ENCODE data around the gene PPIC. TPM values are rescaled to one million over a fixed set of nuclear protein-coding genes. Genes with fewer than 3 reads are reported as not detected.
"Not testable (repeated sequence)": the region's sequence is repeated elsewhere in the genome, so short reads cannot be mapped to it uniquely, and the experiment has no call there.

The PPIC gene
- polyA plus RNA-seq, 3 donors from 2014 or later: not detected

DNA sequence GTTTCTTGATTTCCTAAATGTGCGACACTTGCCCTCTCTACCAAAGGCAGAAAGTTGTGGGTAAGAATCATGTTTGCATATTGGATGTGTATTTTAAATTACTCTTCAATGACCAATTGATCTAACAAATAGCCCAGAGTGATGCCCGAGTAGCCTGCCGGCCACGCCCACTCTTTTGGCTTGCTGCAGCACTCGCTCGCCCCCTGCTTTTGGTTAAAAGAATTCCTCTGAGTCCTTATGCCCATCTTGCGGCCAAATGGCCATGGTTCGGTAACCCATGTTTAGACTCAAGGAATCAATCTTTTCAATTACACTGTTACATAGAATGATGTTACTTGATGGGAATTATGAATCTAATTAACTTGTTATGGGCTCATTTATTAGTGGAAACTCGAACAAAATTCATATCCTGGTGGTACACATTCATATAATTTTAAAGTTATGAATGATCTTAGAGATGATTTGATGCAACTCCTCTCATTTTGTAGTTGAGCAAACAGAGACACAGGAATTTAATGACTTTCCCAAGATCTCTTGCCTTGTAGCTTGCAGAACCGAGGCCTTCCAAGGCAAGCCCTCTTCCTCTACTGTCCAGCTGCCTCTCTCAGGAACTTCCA, 36.5 kb downstream of the PPIC start:
- H3K9me3 Mint-ChIP-seq: no peaks in the 10 kb centered on the region
- H3K4me3 Mint-ChIP-seq: no peak overlapping the region
- H3K27ac Mint-ChIP-seq: no peak overlapping the region
- H3K4me1 Mint-ChIP-seq: no peaks in the 10 kb centered on the region
- H3K27me3 Mint-ChIP-seq (ENCODE audit: low read depth in 3 of 3): peaks cover 0 to 3% (median 0%) of the 10 kb centered on the region in 3 donors
- H3K36me3 Mint-ChIP-seq: peaks cover 0 to 7% (median 3%) of the 10 kb centered on the region in 3 donors
- peak; percentile 2 to 37 (median 36) for DNase-seq

DNA sequence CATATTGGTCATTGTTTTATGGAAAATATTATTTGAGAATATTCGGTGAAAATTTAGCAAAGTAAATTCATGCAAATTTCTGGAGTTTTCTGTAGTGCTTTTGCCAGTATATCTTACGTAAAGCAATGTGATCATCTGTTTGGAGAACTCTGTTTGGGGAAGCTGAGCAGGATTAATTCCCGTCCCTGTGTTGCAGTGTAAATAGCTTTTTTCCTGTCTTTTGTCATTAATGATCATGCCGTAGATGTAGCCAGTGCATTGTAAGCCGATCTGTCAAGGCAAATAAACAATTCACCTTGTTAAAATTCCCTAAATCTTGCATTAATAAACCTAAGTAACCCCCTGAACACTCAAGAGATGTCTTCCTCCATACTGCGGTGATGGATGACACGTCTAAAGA, 39.2 kb downstream of the PPIC start:
- H3K27me3 Mint-ChIP-seq (ENCODE audit: low read depth in 3 of 3): peaks cover 0 to 2% (median 1%) of the 10 kb centered on the region in 3 donors
- DNase-seq: no peak
- H3K4me3 Mint-ChIP-seq: no peak overlapping the region
- H3K36me3 Mint-ChIP-seq: no peaks in the 10 kb centered on the region
- H3K4me1 Mint-ChIP-seq: no peaks in the 10 kb centered on the region
- H3K9me3 Mint-ChIP-seq: no peaks in the 10 kb centered on the region
- H3K27ac Mint-ChIP-seq: no peak overlapping the region

DNA sequence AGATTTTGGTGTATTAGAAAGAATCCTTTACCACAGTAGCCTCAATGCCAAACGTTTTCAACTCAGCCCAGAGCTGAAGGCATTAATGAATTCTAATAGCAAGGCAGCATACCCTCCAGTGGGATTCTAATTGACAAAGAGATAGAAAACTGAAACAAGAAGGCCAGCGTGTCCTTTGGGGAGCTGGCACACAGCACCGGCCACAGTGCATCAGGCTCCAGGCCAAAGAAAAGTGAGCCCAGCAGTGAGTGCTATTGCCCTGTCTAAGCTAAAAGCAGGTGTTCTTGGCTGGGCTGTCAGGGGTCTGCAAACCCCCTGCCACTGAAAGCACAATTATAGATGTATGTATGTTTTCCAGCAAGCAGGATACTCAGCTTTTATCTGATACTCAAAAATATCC, 40.4 kb downstream of the PPIC start:
- Mint-ChIP-seq H3K9me3 (no peaks in the 10 kb centered on the region), H3K36me3 (no peaks in the 10 kb centered on the region), H3K27ac (no peak overlapping the region), H3K4me1 (no peaks in the 10 kb centered on the region), H3K27me3 (ENCODE audit: low read depth in 3 of 3) (peaks cover 0 to 1% (median 0%) of the 10 kb centered on the region in 3 donors), H3K4me3 (no peak overlapping the region)
- no peak for DNase-seq

DNA sequence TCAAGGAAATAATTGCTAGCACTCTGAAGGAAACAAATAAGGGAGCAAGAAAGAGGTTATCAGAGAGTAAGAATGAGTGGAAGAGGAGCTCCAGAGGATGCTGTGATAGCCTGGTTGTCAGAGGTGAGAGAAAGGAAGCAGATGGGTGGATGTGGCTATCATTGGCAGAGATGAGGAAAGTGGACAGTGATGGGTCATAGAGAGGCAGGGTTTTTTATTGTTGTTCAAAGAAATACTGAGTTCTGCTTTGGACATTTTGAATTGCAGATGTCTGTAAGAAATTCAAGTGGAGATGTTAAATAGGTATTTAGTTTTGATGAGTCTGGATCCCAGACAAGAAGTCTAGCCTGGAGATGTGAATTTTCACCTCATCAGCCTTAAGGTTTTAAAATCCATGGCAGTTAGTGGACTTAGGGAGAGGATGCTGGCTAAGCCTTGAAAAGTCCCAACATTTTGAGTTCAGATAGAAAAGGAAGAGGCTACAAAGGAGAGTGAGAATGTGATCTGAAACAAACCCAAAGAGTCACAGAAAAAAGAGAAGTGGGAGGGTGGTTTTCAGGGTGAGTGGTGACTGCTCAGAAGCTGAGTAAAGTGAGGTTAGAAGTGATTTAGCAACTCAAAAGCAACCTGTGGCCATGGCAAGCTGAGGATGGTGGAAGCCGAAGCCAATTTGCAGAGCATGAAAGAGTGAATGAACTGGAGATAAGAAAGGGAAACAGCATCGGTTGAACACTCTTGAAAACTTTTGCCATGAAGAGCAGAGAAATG, 50.4 kb downstream of the PPIC start:
- H3K27ac Mint-ChIP-seq: no peak overlapping the region
- no peak for DNase-seq
- H3K36me3 Mint-ChIP-seq: peaks cover 0 to 3% (median 0%) of the 10 kb centered on the region in 3 donors
- H3K4me1 Mint-ChIP-seq: no peaks in the 10 kb centered on the region
- H3K9me3 Mint-ChIP-seq: peaks cover 0 to 3% (median 0%) of the 10 kb centered on the region in 6 donors
- no peak overlapping the region for H3K4me3 Mint-ChIP-seq
- peaks cover 0 to 5% (median 1%) of the 10 kb centered on the region in 3 donors for H3K27me3 Mint-ChIP-seq (ENCODE audit: low read depth in 3 of 3)

DNA sequence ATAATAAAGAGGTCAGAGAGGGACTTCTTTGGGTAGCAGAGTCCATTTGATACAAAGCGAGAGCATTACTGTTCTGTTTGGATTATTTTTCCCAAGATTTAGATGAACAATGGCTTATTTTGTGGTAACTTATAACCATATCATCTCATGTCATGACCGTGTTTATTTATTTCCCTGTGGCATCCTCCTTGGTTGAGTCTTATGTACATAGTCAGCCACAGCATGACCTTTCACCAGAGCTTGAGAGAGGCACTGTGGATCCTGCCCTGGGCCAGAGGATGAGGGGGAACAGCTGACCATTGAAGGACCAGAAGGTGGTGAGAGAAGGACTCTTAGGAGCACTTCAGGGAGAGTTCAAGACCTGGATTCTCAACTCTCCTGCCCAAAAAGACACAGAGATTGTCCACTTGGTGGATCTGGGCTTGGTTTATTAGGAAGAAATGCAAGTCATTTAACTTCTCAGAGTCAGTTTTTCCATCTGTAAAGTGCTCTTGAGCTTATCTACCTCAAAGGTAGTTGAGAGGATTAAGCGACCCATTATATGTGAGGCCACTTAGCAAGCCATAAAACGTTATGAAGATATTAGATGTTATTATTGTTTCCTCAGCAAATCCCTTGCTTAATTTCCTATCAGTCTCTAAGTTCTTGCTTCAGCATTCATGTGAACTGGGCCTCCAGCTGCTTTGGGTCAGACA, 51.4 kb downstream of the PPIC start:
- H3K36me3 Mint-ChIP-seq: peaks cover 0 to 3% (median 0%) of the 10 kb centered on the region in 3 donors
- H3K4me1 Mint-ChIP-seq: no peaks in the 10 kb centered on the region
- peaks cover 0 to 5% (median 1%) of the 10 kb centered on the region in 3 donors for H3K27me3 Mint-ChIP-seq (ENCODE audit: low read depth in 3 of 3)
- H3K27ac Mint-ChIP-seq: no peak overlapping the region
- DNase-seq: no peak
- no peak overlapping the region for H3K4me3 Mint-ChIP-seq
- peaks cover 0 to 3% (median 0%) of the 10 kb centered on the region in 6 donors for H3K9me3 Mint-ChIP-seq

DNA sequence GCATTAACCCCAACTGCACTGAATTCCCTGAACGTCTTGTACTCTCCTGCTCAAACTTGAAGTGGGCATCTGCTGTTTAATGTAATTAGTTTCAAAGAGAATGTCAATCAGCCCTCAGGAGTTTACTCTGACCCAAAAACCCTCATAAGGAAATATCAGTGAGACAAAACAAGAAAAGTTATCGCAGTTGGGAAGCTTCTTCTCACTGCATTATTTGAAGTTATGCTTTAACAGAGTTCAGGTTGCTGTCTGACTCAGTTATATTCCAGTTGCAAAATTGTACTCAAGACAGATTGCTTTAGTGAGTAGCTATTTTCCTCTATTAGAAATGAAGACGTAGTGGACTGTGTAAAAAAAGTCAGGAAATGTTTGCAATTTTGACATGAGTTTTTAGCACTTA, 52.1 kb downstream of the PPIC start:
- DNase-seq: no peak
- H3K4me3 Mint-ChIP-seq: no peak overlapping the region

DNA sequence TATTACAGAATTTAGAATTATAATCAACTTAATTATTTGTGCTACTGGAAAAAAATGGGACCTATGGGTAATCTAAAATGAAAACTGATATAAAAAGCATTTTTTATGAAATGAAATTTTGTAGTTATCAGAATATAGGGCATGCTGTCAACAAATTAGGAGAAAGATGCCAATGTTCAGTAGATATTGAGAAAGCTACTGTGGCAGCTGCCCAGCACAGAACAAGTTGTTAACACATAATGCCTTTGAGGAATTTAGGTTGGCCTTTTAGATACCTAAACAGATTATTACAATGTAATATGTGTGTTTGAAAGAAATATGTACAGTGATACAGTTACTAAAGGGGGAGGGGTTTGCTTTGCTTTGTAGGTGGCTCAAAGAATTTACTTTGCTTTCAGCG, 54.1 kb downstream of the PPIC start:
- Mint-ChIP-seq H3K27me3 (ENCODE audit: low read depth in 3 of 3) (peaks cover 0 to 2% (median 1%) of the 10 kb centered on the region in 3 donors), H3K9me3 (peaks cover 0 to 3% (median 0%) of the 10 kb centered on the region in 6 donors), H3K4me3 (no peak overlapping the region), H3K27ac (no peak overlapping the region), H3K4me1 (no peaks in the 10 kb centered on the region), H3K36me3 (peaks cover 0 to 3% (median 0%) of the 10 kb centered on the region in 3 donors)
- DNase-seq: no peak

More for the DNA sequence above, 52.1 kb downstream of the PPIC start:
- peaks cover 0 to 3% (median 0%) of the 10 kb centered on the region in 3 donors for H3K36me3 Mint-ChIP-seq
- H3K9me3 Mint-ChIP-seq: peaks cover 0 to 3% (median 0%) of the 10 kb centered on the region in 6 donors
- peaks cover 0 to 5% (median 1%) of the 10 kb centered on the region in 3 donors for H3K27me3 Mint-ChIP-seq (ENCODE audit: low read depth in 3 of 3)
- no peak overlapping the region for H3K27ac Mint-ChIP-seq
- no peaks in the 10 kb centered on the region for H3K4me1 Mint-ChIP-seq

DNA sequence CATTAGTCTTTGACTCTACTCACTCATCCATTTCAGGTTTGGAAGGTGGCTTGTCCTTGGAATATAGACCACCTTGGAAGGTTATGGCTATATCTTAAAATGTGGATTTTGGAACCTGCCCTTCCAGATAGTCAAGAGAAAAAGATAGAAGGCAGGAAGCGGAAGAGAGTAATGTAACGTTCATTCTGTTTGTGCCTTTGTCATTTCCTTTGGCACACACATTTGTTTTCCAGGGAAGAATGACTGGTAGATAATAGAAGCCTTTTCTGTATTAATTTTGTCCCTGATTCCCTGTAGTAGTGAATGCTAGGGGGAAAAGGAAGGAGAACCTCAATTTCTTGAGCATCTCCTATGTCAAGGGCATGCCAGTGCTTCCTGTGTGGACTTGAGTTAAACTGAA, 54.7 kb downstream of the PPIC start:
- no peak for DNase-seq
- H3K4me3 Mint-ChIP-seq: no peak overlapping the region
- peaks cover 0 to under 1% (median 0%) of the 10 kb centered on the region in 6 donors for H3K9me3 Mint-ChIP-seq
- peaks cover 0 to 1% (median 0%) of the 10 kb centered on the region in 3 donors for H3K36me3 Mint-ChIP-seq
- H3K27ac Mint-ChIP-seq: no peak overlapping the region
- H3K27me3 Mint-ChIP-seq (ENCODE audit: low read depth in 3 of 3): peaks cover 0 to 3% (median 1%) of the 10 kb centered on the region in 3 donors
- no peaks in the 10 kb centered on the region for H3K4me1 Mint-ChIP-seq

DNA sequence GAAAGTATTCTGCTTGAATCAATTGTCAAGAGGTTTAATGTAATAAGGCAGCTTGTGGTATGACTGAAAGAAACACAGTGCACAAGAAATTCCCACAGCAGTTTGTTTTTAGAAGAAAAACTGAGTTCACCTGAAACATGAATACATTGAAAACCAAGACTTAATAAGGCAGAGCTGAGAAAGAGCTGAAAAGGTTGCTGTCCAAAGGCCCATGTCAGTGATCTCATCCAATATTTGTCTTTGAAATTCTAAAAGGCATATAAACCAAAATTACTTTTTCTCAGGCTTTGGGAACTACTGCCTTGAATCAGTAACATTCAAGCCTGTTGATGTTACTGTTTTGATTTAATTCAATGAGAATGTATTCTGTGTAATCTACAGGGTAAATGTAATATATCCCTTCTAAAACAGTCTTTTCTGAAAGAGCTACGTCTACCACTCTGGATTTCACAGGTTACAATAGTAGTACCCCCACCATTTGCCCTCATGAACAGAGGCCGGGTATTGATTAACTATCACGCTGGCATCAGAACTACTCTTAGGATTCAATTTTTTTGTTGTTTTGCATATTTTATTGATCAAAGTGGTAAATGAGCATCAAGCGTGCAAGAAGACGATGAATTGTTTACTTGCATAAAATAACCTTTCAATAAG, 57.8 kb downstream of the PPIC start:
- DNase-seq: no peak
- Mint-ChIP-seq H3K27me3 (ENCODE audit: low read depth in 3 of 3) (peaks cover 0 to 4% (median 1%) of the 10 kb centered on the region in 3 donors), H3K27ac (no peak overlapping the region), H3K4me3 (no peak overlapping the region), H3K4me1 (no peaks in the 10 kb centered on the region), H3K9me3 (no peaks in the 10 kb centered on the region), H3K36me3 (no peaks in the 10 kb centered on the region)

DNA sequence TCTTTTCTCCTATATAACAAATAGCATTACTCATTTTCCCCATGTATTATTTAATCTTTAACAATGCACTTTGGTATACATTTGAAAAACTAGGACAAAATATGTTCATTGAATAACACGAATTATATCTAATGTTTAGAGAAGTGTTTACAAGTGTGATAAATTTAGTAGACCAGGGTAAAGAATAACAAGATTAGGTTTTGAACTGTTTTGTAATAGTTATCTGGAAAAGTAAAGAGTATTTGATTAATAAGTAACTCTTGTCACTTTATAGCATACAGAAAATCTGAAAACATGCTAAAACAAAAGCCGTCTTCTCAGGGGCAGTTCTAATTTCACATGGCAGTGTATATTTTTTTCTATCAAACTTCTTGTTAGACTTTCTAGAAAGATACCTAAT, 58.5 kb downstream of the PPIC start:
- H3K9me3 Mint-ChIP-seq: no peaks in the 10 kb centered on the region
- H3K36me3 Mint-ChIP-seq: peaks cover 0 to 2% (median 0%) of the 10 kb centered on the region in 3 donors
- no peaks in the 10 kb centered on the region for H3K4me1 Mint-ChIP-seq
- no peak for DNase-seq
- no peak overlapping the region for H3K27ac Mint-ChIP-seq
- H3K4me3 Mint-ChIP-seq: no peak overlapping the region
- peaks cover 0 to 2% (median 1%) of the 10 kb centered on the region in 3 donors for H3K27me3 Mint-ChIP-seq (ENCODE audit: low read depth in 3 of 3)

DNA sequence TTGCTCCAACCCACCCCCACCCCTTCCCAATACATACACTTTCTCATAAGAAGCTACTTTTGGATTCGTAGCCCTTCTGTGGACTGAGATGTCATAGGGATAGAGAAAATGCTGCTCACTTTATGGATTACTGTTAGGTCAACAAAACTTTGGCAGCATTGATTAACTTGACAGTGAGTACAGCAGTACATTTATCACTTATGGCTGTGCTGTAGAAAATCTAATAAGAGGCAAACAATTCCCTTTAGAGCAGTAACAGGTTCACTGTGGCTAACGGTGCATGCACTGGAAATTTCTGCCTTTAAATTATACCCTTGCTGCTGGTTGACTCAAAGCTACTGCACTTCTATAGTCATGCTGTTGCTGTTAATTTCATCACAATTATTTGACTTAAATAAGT, 59.2 kb downstream of the PPIC start:
- H3K4me3 Mint-ChIP-seq: no peak overlapping the region
- H3K4me1 Mint-ChIP-seq: no peaks in the 10 kb centered on the region
- no peaks in the 10 kb centered on the region for H3K9me3 Mint-ChIP-seq
- H3K27me3 Mint-ChIP-seq (ENCODE audit: low read depth in 3 of 3): peaks cover 0 to 2% (median 1%) of the 10 kb centered on the region in 3 donors
- DNase-seq: no peak
- peaks cover 0 to 6% (median 0%) of the 10 kb centered on the region in 3 donors for H3K36me3 Mint-ChIP-seq
- no peak overlapping the region for H3K27ac Mint-ChIP-seq

DNA sequence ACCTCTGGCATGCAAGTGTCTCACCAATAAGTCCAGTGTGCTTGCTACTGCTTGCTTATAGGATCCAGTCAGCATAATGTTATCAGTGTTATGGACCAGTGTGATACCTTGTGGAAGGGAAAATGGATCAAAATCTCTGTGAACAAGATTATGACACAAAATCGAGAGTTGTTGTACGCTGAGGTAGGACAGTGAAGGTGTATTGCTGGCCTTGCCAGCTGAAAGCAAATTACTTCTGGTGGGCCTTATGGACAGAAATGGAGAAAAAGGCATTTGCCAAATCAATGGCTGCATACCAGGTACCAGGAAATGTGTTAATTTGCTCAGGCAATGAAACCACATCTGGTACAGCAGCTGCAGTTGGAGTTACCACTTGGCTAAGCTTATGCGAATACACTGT, 62.3 kb downstream of the PPIC start:
- H3K36me3 Mint-ChIP-seq: peaks cover 0 to 10% (median 2%) of the 10 kb centered on the region in 3 donors
- not testable (repeated sequence) for H3K4me3 Mint-ChIP-seq

DNA sequence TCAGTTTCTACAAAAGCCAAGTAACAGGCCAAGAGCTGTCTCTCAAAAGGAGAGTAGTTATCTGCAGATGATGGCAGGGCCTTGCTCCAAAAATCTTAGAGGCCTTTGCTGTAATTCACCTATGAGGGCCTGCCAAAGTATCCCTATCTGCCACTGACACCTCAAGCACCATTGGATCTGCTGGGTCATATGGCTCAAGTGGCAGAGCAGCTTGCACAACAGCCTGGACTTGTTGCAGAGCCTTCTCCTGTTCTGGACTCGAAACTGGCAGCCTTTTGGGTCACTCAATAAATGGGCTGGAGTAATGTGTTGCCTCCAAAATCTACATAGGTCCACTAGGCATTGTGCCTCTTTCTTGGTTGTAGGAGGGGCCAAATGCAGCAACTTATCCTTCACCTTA, 62.8 kb downstream of the PPIC start:
- not testable (repeated sequence) for H3K27ac Mint-ChIP-seq

More for the DNA sequence above, 62.3 kb downstream of the PPIC start:
- not testable (repeated sequence) for H3K9me3 Mint-ChIP-seq; H3K4me1 Mint-ChIP-seq; H3K27ac Mint-ChIP-seq; DNase-seq; H3K27me3 Mint-ChIP-seq (ENCODE audit: low read depth in 3 of 3)

More for the DNA sequence above, 62.8 kb downstream of the PPIC start:
- H3K27me3 Mint-ChIP-seq (ENCODE audit: low read depth in 3 of 3); H3K4me1 Mint-ChIP-seq; H3K4me3 Mint-ChIP-seq; H3K9me3 Mint-ChIP-seq; DNase-seq: not testable (repeated sequence)
- peaks cover 0 to 10% (median 3%) of the 10 kb centered on the region in 3 donors for H3K36me3 Mint-ChIP-seq

All from immature natural killer cell (primary cell).